HUES48 (cell line): ENCODE results near the gene RET.

Experiments used
- H3K27ac ChIP-seq: one replicate; pipeline ENCODE4 v1.7.0; 2013; ENCODE audit warnings: low read depth, low read length, inconsistent platforms
- H3K27me3 ChIP-seq: 2 replicates; pipeline ENCODE4 v1.6.1; 2013; ENCODE audit warnings: mild to moderate bottlenecking, low read length; ENCODE audit not compliant: control insufficient read depth, insufficient read depth
- H3K36me3 ChIP-seq: 2 replicates; pipeline ENCODE4 v1.6.1; 2013; ENCODE audit warnings: low read length; ENCODE audit not compliant: control insufficient read depth, insufficient read depth
- H3K4me1 ChIP-seq: 2 replicates; pipeline ENCODE4 v1.6.1; 2013; ENCODE audit warnings: mild to moderate bottlenecking, low read length; ENCODE audit not compliant: control insufficient read depth, insufficient read depth
- H3K4me3 ChIP-seq: 2 replicates; pipeline ENCODE4 v1.5.1; 2013; ENCODE audit warnings: mild to moderate bottlenecking, low read depth, low read length
- H3K9ac ChIP-seq: 2 replicates; pipeline ENCODE4 v1.6.1; 2013; ENCODE audit warnings: mild to moderate bottlenecking, low read depth, low read length, moderate library complexity
- H3K9me3 ChIP-seq: 2 replicates; pipeline ENCODE4 v1.6.1; 2013; ENCODE audit warnings: low read length; ENCODE audit not compliant: control insufficient read depth, insufficient read depth

RET gene

DNA sequence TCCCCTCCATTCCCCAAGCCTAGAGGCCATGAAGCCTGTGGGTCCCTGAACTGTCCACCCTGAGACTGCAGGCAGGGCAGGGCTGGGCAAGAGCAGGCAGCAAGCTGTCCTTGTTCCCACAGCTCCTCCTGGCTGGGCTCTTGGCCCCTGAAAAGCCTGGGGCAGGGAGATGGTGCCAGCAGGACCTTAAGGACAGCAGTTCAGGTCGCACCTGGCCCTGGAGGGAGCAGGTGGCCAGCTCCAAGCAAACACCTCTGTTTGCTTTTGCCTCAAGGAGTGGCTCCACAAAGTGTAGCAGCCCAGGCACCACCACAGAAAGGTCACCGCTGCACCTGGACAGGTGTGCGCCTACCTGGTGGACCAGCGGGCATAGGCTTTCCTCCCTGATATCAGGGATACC lies 5.2 kb downstream of the RET start:
- H3K27ac ChIP-seq: no peak overlapping the region
- peaks cover 6% of the 10 kb centered on the region; the same call in 1 of the 2 replicates for H3K4me1 ChIP-seq
- no peaks in the 10 kb centered on the region for H3K9me3 ChIP-seq
- no peaks in the 10 kb centered on the region for H3K36me3 ChIP-seq
- no peak overlapping the region for H3K4me3 ChIP-seq
- H3K27me3 ChIP-seq: peaks cover 23% of the 10 kb centered on the region
- no peak overlapping the region for H3K9ac ChIP-seq

DNA sequence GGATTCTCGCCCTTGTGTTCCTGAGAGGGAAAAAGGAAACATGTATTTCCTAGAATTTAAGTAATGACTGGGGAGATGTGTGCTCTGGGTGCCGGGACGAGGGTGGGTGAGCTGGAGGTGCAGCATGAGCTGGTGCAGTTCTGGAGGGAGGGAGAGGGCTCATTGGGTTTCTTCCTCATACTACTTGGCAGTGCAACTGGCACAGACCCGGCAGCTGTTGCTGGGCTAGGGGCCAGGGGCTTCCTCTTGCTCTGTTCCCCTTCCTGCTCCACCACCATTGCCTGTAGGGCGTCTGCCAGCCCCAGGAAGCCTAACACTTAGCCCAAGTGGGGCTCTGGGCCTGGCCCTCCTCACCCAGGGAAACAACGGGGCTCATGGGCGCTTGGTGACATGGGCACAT lies 5.9 kb downstream of the RET start:
- Histone ChIP-seq H3K27ac (no peak overlapping the region), H3K9ac (no peak overlapping the region), H3K36me3 (no peaks in the 10 kb centered on the region), H3K4me1 (peaks cover 6% of the 10 kb centered on the region; the same call in 1 of the 2 replicates), H3K27me3 (peaks cover 17% of the 10 kb centered on the region), H3K4me3 (no peak overlapping the region), H3K9me3 (no peaks in the 10 kb centered on the region)

DNA sequence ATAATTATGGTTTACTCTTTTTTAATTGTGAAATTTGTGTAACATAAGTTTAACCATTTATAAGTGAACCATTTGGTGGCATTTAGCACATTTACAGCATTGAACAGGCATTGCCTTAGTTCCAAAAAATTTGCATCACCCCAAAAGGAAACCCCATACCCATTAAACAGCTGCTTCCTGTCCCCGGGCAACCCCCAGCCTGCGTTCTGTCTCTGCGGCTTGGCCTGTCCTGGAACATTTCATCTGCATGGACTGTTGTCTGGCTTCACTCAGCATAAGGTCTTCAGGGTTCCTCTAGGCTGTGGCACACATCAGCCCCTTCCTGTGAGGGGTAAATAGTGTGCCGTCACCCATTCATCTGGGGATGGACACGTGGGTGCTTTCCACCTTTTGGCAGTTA lies 6.9 kb downstream of the RET start:
- Histone ChIP-seq H3K4me3 (no peak overlapping the region), H3K27ac (no peak overlapping the region), H3K9me3 (no peaks in the 10 kb centered on the region), H3K4me1 (peaks cover 2% of the 10 kb centered on the region; the same call in 1 of the 2 replicates), H3K9ac (no peak overlapping the region), H3K36me3 (no peaks in the 10 kb centered on the region), H3K27me3 (peaks cover 7% of the 10 kb centered on the region)

DNA sequence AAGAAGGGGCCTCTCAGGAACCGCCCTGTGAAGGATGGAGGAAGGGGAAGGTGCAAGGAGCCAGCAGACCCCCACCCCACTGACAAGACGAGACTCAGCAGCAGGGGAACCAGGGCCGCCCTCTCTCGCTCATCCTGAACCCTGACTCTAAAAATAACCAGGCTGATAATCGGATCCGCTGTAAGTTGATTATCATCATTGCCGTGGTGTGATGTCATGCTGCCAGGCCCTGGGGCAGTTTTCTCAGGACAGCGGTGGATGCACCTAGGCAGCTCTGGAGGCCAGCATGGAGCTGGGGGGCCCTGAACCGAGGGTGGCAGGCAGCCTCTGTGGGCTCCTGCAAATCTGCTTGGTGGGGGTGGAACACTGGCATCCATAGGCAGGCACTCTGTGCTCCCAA lies 7.9 kb downstream of the RET start:
- no peaks in the 10 kb centered on the region for H3K36me3 ChIP-seq
- no peaks in the 10 kb centered on the region for H3K9me3 ChIP-seq
- H3K9ac ChIP-seq: no peak overlapping the region
- peaks cover 2% of the 10 kb centered on the region; the same call in 1 of the 2 replicates for H3K4me1 ChIP-seq
- H3K27me3 ChIP-seq: no peaks in the 10 kb centered on the region
- no peak overlapping the region for H3K4me3 ChIP-seq
- H3K27ac ChIP-seq: no peak overlapping the region

DNA sequence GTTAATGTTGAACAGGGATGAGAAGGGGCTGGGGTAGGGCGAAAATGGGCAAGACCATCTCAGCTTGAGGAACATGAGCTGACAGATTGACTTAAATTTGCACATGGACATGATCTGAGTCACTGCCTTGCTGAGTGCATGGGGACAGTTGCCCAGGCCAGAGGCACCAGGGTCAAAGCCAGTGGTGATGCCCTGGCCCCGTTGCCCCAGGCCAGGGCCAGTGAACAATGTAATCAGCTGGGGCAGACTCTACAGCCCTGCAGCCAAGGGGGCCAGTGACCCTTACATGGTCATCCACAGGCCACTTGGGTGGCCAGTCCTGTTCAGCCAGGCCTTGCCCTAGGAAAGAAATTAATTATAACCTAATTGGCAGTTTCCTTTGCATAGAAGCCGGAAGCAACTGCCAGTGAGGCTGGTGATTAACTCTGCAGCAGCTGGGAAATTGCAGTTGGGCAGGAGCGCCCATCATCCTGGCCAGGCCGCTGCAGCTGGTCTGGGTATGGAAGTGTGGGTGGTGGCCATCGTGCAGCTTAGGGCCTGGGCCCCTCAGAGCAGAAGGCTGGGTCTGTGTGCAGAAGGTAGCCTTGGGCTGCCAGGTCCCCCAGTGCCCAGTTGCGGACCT lies 9.6 kb downstream of the RET start:
- H3K4me1 ChIP-seq: peaks cover 2% of the 10 kb centered on the region; the same call in 1 of the 2 replicates
- H3K9me3 ChIP-seq: no peaks in the 10 kb centered on the region
- H3K27me3 ChIP-seq: no peaks in the 10 kb centered on the region
- no peak overlapping the region for H3K27ac ChIP-seq
- H3K9ac ChIP-seq: no peak overlapping the region
- no peaks in the 10 kb centered on the region for H3K36me3 ChIP-seq
- H3K4me3 ChIP-seq: no peak overlapping the region

DNA sequence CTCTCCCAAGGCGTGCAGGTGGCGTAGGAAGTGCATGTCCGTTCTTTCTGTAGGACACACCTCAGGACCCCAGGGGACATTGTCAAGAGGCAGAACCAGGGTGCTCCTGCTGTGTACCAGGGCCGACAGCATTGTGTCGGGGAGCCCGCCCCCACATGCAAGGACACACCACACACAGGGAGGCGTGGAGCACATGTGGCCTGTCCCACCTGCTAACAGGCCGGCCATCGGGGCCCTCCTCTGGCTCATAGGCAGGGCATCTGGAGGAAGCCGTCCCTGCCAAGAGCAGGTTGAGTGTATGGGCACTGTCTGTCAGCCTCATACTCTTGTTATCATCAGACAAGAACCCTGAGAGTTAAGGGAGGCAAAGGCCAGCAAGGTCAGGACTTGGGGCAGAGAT lies 12.7 kb downstream of the RET start:
- Histone ChIP-seq H3K9ac (no peak overlapping the region), H3K36me3 (no peaks in the 10 kb centered on the region), H3K9me3 (no peaks in the 10 kb centered on the region), H3K4me1 (peaks cover 2% of the 10 kb centered on the region; the same call in 1 of the 2 replicates), H3K27ac (no peak overlapping the region), H3K4me3 (no peak overlapping the region), H3K27me3 (no peaks in the 10 kb centered on the region)

DNA sequence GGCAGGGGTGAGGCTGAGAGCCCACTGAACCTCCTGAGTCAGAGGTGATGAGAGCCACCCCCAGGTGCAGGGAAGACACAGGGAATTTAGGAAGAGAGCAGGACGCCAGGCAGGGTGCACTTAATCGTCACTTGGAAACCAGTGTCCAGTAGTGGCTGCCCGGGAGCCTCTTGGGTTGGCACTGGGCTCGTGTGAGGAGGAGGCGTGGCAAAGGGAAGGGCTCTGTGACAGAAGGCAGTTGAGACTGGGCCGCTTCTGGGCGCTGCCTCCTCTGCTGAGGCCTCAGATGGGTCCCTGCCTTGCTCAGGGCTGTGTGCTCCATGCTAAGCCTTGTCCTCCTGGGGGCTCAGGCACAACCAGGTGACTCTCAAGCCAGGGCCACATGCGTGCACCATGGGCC lies 13.3 kb downstream of the RET start:
- no peak overlapping the region for H3K4me3 ChIP-seq
- H3K9ac ChIP-seq: no peak overlapping the region
- H3K27ac ChIP-seq: no peak overlapping the region
- no peaks in the 10 kb centered on the region for H3K36me3 ChIP-seq
- peaks cover 2% of the 10 kb centered on the region; the same call in 1 of the 2 replicates for H3K4me1 ChIP-seq
- no peaks in the 10 kb centered on the region for H3K9me3 ChIP-seq
- no peaks in the 10 kb centered on the region for H3K27me3 ChIP-seq

DNA sequence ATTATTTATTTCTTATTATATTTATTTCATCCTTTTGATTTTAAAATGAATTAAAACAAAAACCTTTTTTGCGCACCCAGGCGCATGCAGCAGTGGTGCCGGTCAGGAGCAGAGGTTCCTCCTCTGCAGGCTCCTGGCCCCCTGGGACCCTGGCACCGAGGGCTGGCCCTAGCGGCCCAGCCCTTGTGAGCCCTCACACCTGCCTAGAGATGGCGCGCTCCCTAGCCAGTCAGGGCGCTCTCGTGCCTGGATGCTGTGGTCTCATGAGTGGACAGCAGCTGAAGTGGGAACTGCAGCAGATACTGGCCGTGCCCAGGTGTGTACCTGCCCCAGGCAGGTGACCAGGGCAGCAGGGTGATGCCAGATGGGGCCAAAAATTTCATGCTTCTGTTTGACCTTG lies 13.8 kb downstream of the RET start:
- H3K4me3 ChIP-seq: no peak overlapping the region
- no peak overlapping the region for H3K27ac ChIP-seq
- peaks cover 2% of the 10 kb centered on the region; the same call in 1 of the 2 replicates for H3K4me1 ChIP-seq
- no peaks in the 10 kb centered on the region for H3K36me3 ChIP-seq
- no peak overlapping the region for H3K9ac ChIP-seq
- H3K27me3 ChIP-seq: no peaks in the 10 kb centered on the region
- no peaks in the 10 kb centered on the region for H3K9me3 ChIP-seq

DNA sequence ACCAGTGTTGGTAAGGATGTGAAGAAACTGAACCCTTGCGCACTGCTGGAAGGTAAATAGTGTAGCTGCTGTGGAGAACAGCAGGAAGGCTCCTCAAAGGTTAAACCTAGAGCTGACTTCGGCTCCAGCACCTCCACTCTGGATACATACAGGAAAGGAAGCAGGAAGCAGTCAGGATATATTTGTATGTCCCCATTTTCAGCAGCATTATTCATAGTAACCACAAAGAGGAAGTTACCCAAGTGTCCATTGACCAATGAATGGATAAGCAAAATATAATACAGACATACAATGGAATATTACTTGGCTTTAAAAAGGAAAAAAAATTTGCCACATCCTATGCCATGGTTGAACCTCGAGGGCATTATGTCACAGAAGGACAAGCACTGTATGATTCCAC lies 15.0 kb downstream of the RET start:
- Histone ChIP-seq H3K27me3 (no peaks in the 10 kb centered on the region), H3K9me3 (no peaks in the 10 kb centered on the region)

DNA sequence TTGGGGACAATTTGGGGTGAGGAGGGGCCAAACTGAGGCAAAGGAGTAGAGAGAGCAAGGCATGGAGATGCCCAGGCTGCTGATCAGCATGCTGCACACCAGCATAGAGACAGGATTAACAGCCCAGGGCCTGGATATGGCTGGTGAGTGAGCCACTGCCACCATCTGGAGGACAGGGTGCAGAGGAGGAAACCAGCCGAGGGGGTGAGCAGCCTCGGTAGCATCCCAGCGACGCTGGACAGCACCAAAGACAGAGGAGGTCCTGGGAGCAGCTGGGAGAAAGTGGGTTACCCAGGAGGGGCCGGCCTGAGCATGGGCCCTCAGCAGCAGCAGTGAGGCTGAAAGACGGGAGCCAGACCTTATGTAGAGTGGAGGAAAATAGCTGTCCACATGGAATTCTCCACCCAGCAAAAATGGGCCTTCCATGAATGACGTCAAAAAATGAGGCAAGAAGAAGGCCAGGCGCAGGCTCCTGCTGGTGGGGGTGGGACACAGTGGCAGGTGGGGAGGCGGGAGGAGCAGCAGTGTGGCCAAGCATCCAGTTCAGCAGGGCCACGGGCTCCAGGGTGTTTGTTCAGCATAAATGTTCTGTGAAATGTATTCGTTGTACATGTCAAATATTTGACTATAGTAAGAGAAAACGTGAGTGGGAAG lies 16.7 kb downstream of the RET start:
- H3K9me3 ChIP-seq: no peaks in the 10 kb centered on the region
- H3K27ac ChIP-seq: no peak overlapping the region
- H3K4me3 ChIP-seq: no peak overlapping the region
- H3K27me3 ChIP-seq: no peaks in the 10 kb centered on the region
- H3K9ac ChIP-seq: no peak overlapping the region
- H3K4me1 ChIP-seq: peaks cover 1% of the 10 kb centered on the region; the same call in 1 of the 2 replicates
- H3K36me3 ChIP-seq: no peaks in the 10 kb centered on the region

More for the DNA sequence above, 15.0 kb downstream of the RET start:
- Histone ChIP-seq H3K27ac (no peak overlapping the region), H3K9ac (no peak overlapping the region), H3K4me3 (no peak overlapping the region), H3K36me3 (no peaks in the 10 kb centered on the region), H3K4me1 (peaks cover 2% of the 10 kb centered on the region; the same call in 1 of the 2 replicates)

DNA sequence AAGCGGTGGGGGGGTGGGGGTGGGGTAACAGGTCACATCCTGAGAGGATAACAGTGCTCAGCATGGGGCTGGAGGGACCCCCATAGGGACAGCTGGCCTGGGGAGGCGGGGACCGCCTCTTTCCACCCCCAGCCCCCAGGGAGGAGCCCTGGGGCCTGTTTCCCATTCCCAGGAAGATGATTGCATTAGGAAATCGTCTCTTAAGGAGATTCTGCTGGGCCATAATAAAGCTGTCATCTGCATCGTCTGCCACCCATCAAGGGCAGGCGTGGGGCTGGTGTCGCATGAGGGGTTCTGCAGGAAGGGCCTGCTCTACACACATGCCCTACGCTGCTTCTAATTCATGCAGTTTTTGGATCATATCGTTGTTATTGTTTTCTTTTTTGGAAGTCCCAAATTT lies 17.2 kb downstream of the RET start:
- Histone ChIP-seq H3K9ac (no peak overlapping the region), H3K27me3 (no peaks in the 10 kb centered on the region), H3K36me3 (no peaks in the 10 kb centered on the region), H3K4me1 (no peaks in the 10 kb centered on the region), H3K4me3 (no peak overlapping the region), H3K27ac (no peak overlapping the region), H3K9me3 (no peaks in the 10 kb centered on the region)
